Femur (tissue), 1 donor: Measurements from ENCODE around the gene BLVRA.
"Not testable (repeated sequence)": the region's sequence is repeated elsewhere in the genome, so short reads cannot be mapped to it uniquely, and the experiment has no call there.

Source experiments
- DNase-seq: peaks from one replicate; pipeline ENCODE4 v3.0.0-alpha.2; 2017

Gene BLVRA

DNA sequence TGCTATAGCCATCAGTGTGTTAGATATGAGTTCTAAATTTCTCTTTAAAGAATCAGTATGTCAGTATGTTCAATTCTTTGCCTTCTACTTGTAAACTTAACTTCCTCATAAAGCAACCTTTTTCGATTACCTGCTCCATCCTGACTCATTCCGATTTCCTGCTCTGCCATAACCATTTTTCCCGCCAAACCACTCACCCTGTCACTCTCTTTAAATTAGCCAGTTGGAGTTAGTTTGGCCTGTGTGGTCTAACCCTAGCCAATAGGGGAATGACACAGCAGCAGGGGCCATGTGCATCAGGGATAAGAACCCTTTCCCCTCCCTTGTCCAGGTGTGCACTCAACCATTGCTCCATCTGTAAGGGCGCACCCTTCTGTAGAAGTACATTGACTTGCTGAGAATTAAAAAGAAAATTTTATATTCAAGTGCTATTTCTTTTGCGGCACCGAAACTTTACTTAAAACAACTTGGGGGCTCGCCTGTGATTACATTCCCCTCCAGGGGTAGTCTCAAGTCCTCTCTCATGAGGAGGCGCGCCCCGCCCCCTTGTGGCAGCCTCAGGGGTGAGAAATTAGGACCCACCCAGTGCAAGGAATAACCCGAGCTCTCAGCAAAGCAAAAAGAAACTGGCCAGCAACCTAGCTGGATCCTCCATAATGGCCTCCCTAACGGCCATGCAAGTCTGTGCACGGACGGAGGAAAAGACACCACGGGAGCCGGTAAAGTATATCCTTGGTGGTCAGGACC lies 51.9 kb downstream of the BLVRA start:
- DNase-seq, result not testable (repeated sequence)

GRCh38 chr7:43815373-43815772 lies 56.9 kb downstream of the BLVRA start:
- DNase-seq, result no peak

- DNase-seq, result not testable (repeated sequence)
Observed at GRCh38 chr7:43816046-43816797, 57.7 kb downstream of the BLVRA start.

DNA sequence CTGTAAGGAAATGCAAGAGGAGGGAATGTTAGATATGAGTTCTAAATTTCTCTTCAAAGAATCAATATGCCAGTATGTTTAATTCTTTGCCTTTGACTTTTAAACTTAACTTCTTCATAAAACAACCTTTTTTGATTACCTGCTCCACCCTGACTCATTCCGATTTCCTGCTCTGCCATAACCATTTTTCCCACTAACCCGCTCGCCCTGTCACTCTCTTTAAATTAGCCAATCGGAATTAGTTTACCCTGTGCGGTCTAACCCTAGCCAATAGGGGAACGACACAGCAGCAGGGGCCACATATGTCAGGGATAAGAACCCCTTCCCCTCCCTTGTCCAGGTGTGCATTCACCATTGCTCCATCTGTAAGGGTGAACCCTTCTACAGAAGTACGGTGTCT lies 64.9 kb downstream of the BLVRA start:
- DNase-seq, result not testable (repeated sequence)

- no peak for DNase-seq
Observed at GRCh38 chr7:43823941-43824340, 65.5 kb downstream of the BLVRA start.

- not testable (repeated sequence) for DNase-seq
Observed at GRCh38 chr7:43824513-43824912, 66.0 kb downstream of the BLVRA start.

DNA sequence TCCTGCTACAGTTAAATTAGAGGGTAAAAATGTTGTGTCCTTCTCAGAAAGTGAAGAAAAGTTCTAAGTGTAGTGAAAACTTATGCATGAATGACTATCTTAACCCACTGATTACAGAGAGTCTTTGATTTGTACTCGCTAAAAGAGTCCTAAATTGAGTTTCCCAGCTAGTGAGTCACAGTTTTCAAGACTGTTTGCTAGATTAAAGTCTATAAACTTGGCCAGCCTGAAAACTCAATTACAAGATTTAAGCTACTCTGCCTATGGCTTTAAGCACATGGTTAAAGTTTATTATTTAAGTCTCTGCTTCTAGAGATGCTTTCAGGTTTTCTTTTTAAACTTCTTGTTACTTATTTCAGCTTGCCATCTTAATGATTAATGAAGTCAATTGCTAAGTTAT lies 66.5 kb downstream of the BLVRA start:
- no peak for DNase-seq

GRCh38 chr7:43825391-43825808 lies 66.9 kb downstream of the BLVRA start:
- no peak for DNase-seq

- DNase-seq, result not testable (repeated sequence)
Observed at GRCh38 chr7:43830917-43831316, 72.4 kb downstream of the BLVRA start.

DNA sequence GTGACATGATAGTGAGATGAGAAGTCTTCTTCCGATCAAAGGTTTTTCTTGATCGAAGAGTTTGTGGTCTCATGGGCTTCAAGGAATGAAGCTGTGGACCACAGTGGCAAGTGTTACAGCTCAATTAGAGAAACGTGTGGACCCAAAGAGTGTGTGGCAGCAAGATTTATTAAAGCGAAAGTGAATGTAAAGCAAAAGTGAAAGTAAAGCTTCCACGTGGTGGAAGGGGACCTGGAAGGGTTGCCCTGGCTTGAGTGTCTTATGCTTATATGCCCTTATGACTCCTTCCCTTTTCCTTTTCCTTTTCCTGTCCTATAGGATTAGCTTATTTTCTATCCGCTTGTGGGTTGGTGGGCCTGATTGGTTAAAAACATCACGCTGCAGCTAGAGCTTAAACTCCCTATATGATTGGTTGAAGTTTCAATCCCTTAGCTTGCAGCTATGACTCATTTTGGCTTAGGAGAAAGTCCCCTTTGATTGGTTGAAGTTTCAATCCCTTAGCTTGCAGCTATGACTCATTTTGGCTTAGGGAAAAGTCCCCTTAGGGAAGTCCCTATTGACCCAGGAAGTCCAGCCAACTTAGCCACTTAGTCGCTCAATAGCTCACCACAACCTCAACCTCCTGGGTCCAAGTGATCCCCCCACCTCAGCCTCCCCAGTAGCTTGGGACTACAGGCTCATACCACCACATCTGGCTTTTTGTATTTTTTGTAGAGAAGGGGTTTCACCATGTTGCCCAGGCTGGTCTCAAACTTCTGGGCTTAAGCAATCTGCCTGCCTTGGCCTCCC lies 76.2 kb downstream of the BLVRA start:
- DNase-seq, result no peak

DNA sequence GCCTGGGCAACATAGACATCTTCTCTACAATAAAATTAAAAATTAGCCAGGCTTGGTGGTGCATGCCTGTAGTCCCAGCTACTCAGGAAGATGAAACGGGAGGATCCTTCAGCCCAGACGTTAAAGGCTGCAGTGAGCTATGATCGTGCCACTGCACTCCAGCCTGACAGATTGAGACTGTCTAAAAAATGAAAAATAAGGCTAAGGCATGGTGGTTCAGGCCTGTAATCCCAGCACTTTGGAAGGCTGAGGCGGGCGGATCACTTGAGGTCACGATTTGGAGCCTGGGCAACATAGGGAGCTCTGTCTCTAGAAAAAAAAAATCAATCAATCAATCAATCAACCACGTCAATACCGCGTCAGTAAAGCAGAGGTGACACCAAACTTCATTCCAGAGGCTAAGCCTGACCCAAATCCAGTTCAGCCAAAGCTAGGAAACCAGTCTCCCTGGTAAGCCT lies 79.8 kb downstream of the BLVRA start:
- no peak for DNase-seq

- DNase-seq, result no peak
Observed at GRCh38 chr7:43843296-43843695, 84.8 kb downstream of the BLVRA start.

GRCh38 chr7:43844257-43844656 lies 85.8 kb downstream of the BLVRA start:
- DNase-seq, result no peak

DNA sequence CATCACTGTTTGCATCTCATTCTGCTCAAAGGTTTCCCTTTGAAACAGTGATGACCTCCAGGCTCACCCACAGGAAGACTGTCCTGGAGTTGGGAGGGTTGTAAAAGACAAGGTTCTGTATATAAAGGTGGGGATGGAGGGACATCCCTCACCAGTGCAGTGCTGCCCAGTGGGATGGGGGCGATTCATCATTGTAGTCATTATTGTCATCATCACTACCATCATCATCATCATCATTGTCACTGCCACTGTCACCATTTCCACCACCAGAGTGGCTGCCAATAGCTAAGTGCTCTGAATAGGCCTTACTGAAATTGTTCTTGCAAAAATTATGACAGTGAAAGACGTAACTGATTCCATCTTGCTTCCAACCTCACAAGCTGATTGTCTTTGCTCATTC lies 86.2 kb downstream of the BLVRA start:
- DNase-seq, result no peak

DNA sequence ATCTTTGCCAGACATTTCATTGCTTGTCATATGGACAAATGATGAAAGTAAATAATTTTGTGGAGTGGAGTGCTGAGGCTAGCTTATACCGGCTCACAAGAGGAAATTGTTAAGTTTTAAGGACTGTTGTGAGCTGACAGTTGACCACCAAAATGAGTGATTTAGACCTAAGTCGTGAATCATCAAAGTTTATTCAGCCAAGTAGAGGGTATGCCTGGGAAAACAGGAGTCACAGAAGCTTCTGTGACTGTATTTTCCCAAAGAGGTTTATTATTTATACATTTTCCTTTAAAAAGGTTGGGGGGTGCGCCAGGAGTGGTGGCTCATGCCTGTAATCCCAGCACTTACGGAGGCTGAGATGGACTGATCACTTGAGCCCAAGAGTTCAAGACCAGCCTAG lies 89.0 kb downstream of the BLVRA start:
- DNase-seq, result no peak

- no peak for DNase-seq
Observed at GRCh38 chr7:43849047-43849446, 90.6 kb downstream of the BLVRA start.

GRCh38 chr7:43850348-43851116 lies 92.1 kb downstream of the BLVRA start:
- peak; percentile 43 for DNase-seq

DNA sequence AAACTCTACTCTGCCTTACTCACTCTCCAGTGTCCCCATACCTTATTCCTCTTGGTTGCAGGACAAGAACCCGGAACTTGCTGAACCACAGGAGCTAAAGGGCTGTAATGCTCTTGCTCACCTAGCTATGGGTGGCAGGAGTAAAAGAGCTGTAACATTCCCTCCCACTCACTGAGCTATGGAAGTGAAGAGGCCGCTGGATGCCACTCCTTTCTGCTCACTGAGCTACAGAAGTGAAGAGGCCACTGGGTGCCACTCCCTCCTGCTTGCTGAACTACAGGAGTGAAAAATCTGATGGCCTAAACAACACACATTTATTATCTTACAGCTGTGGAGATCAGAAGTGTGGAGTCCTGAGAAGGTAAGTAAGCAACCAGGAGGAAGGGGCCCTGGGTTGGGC lies 93.3 kb downstream of the BLVRA start:
- no peak for DNase-seq

DNA sequence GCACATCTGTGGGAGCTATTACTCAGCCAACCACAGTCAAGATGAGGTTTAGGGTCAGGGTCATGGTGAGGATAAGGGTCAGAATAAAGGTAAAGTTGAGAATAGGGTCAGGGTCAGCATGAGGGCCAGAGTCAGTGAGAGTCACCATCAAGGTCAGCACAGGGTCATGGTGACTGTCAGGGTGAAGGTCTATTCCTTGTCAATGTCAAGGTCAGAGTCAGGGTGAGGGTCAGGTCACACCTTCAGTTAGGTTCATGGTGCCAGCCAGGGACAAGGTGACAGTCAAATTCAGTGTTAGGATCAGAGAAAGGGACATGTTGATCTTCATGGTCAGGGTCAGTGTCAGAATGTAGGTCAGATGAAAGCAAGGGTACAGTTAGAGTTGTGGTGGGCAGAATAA lies 96.7 kb downstream of the BLVRA start:
- no peak for DNase-seq

DNA sequence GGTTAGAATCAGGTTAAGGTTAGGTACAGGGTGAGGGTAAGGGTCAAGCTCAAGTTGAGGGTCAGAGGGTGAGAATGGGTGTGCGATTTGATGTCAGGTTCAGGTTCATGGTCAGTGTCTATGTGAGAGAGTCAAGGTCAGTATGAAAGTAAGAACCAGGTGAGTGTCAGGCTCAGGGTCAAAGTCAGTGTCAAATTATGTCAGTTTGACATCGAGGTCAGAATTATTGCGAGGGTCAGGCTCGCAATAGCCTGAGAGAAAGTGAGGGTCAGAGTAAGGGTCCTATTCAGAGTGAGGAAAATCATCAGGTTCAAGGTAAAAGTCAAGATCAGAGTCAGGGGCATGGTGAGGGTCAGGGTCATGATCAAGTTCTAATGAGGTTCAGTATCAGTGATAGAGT lies 97.8 kb downstream of the BLVRA start:
- DNase-seq, result no peak
